GM12878 (cell line): ENCODE data around the gene UBE2D4.

ENCODE experiments used
- CREB1 ChIP-seq: IDR thresholded peaks from 2 replicates; pipeline ENCODE4 v1.6.1; 2012; ENCODE audit warnings: low read depth, mild to moderate bottlenecking, inconsistent platforms
- EGR1 ChIP-seq, 2 experiments: IDR thresholded peaks; 1 replicate in 1 of 2; 2 replicates in 1 of 2; pipeline ENCODE4 v1.6.1; 2011 to 2012; ENCODE audit warnings: low read depth in 2 of 2, low read length in 2 of 2, borderline replicate concordance in 1 of 2, mild to moderate bottlenecking in 1 of 2, moderate library complexity in 1 of 2
- RAD51 ChIP-seq: fragments of 450-650 bp; IDR thresholded peaks from 2 replicates; pipeline ENCODE4 v1.6.1; 2016; ENCODE audit warnings: moderate library complexity, mild to moderate bottlenecking, inconsistent platforms
- SREBF1 ChIP-seq: IDR thresholded peaks from 2 replicates; pipeline ENCODE4 v1.6.1; 2012; ENCODE audit warnings: mild to moderate bottlenecking, low read length
- TF ChIP-seq, protein P1 (sequence below), 3 experiments: IDR thresholded peaks in 2 of 3; conservative IDR thresholded peaks in 1 of 3; 2 replicates each; pipeline ENCODE4 v1.5.1; 2011; ENCODE audit warnings: low read depth in 3 of 3, low read length in 3 of 3, mild to moderate bottlenecking in 3 of 3, control low read depth in 2 of 3, moderate library complexity in 2 of 3, inconsistent platforms in 1 of 3, mixed read lengths in 1 of 3; ENCODE audit not compliant: control insufficient read depth in 2 of 3, insufficient read depth in 1 of 3; ENCODE audit errors: extremely low read depth in 1 of 3
- TF ChIP-seq, protein P2 (sequence below): IDR thresholded peaks from 2 replicates; pipeline ENCODE4 v1.6.1; 2012; ENCODE audit warnings: mild to moderate bottlenecking, low read depth, low read length

DNA sequence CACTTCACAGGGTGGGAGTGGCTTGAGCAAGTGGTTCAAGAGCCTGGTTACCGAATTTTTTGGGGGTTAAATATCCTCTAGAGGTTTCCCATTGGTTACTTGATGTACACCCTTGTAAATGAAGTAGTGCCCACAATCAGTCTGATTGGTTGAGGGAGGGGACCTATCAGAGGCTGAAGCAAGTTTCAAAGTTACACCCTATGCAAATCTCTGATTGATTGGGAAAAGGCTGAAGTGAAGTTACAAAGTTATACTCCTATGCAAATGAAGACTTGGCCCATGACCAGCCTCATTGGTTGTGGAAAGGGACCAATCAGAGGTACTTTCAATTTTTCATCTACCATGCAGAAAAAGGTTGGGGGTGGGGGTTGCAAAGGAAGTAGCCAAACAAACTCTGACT, 34.7 kb downstream of the UBE2D4 start:
- TF ChIP-seq, protein P1, sequence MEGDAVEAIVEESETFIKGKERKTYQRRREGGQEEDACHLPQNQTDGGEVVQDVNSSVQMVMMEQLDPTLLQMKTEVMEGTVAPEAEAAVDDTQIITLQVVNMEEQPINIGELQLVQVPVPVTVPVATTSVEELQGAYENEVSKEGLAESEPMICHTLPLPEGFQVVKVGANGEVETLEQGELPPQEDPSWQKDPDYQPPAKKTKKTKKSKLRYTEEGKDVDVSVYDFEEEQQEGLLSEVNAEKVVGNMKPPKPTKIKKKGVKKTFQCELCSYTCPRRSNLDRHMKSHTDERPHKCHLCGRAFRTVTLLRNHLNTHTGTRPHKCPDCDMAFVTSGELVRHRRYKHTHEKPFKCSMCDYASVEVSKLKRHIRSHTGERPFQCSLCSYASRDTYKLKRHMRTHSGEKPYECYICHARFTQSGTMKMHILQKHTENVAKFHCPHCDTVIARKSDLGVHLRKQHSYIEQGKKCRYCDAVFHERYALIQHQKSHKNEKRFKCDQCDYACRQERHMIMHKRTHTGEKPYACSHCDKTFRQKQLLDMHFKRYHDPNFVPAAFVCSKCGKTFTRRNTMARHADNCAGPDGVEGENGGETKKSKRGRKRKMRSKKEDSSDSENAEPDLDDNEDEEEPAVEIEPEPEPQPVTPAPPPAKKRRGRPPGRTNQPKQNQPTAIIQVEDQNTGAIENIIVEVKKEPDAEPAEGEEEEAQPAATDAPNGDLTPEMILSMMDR (IDR thresholded peaks at IDR 0.05 in 2 of 3, conservative IDR thresholded peaks at IDR 0.05 in 1 of 3; ENCODE audit: control insufficient read depth in 2 of 3, extremely low read depth in 1 of 3, insufficient read depth in 1 of 3, low read depth in 3 of 3, low read length in 3 of 3), result no peak
- no peak for TF ChIP-seq EGR1 (IDR thresholded peaks at IDR 0.05; ENCODE audit: borderline replicate concordance in 1 of 2, low read depth in 2 of 2, low read length in 2 of 2)
- TF ChIP-seq CREB1, result no peak
- no peak for TF ChIP-seq SREBF1
- TF ChIP-seq RAD51, result no peak
- TF ChIP-seq, protein P2, sequence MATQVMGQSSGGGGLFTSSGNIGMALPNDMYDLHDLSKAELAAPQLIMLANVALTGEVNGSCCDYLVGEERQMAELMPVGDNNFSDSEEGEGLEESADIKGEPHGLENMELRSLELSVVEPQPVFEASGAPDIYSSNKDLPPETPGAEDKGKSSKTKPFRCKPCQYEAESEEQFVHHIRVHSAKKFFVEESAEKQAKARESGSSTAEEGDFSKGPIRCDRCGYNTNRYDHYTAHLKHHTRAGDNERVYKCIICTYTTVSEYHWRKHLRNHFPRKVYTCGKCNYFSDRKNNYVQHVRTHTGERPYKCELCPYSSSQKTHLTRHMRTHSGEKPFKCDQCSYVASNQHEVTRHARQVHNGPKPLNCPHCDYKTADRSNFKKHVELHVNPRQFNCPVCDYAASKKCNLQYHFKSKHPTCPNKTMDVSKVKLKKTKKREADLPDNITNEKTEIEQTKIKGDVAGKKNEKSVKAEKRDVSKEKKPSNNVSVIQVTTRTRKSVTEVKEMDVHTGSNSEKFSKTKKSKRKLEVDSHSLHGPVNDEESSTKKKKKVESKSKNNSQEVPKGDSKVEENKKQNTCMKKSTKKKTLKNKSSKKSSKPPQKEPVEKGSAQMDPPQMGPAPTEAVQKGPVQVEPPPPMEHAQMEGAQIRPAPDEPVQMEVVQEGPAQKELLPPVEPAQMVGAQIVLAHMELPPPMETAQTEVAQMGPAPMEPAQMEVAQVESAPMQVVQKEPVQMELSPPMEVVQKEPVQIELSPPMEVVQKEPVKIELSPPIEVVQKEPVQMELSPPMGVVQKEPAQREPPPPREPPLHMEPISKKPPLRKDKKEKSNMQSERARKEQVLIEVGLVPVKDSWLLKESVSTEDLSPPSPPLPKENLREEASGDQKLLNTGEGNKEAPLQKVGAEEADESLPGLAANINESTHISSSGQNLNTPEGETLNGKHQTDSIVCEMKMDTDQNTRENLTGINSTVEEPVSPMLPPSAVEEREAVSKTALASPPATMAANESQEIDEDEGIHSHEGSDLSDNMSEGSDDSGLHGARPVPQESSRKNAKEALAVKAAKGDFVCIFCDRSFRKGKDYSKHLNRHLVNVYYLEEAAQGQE, result no peak
